GM18858 (cell line): ENCODE measurements around the gene ACBD3.
"Not testable (repeated sequence)": the region's sequence is repeated elsewhere in the genome, so short reads cannot be mapped to it uniquely, and the experiment has no call there.

Experiments used
- ATAC-seq: cut with Tn5 transposase; IDR thresholded peaks from one replicate; pipeline ENCODE4 v1.9.1; 2021; ENCODE audit not compliant: unreplicated experiment

ACBD3 gene

GRCh38 chr1:226186124-226187018 is at the start of gene ACBD3:
Gene ACBD3, minus strand, starts transcription at chr1:226186741. Its CDS starts 66 bp downstream, at chr1:226186675.
- ATAC-seq: peak; percentile 88

DNA sequence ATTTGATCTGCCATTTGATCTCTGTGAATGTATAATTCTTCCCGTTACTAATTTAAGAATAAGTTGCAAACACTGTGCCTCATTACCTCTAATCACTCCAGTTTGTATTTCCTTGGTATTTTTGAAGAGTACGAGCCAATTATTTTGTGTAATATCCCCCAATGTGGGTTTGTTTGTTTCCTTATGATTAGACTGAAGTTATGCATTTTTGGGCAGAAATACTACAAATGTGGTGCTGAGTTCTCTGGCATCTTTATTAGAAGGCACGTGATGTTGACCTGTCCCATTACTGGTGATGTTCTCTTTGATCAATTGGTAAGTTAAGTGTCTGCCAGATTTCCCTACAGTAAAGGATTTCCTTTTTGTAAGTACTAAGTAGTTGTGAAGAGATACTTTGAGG is 47.3 kb upstream of the ACBD3 start:
- no peak for ATAC-seq

- ATAC-seq: peak; percentile 57
Measured at GRCh38 chr1:226233293-226233692, 46.8 kb upstream of the ACBD3 start.

DNA sequence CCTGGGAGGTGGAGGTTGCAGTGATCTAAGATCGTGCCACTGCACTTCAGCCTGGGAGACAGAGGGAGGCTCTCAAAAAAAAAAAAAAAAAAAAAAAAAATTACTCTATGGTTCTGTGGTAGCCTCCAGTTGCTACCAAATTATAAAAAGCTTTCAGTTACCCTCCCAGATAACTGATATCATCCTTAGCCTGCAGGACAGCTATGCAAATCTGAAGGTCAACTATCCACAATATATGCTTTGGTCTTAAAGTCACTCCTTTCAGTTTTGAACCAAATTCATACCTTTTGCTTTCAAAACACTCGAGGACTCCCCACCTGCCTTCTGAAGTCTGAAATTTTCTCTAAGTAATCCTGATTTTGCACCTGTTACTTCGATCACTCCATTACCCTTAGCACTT is 40.1 kb upstream of the ACBD3 start:
- ATAC-seq: no peak

DNA sequence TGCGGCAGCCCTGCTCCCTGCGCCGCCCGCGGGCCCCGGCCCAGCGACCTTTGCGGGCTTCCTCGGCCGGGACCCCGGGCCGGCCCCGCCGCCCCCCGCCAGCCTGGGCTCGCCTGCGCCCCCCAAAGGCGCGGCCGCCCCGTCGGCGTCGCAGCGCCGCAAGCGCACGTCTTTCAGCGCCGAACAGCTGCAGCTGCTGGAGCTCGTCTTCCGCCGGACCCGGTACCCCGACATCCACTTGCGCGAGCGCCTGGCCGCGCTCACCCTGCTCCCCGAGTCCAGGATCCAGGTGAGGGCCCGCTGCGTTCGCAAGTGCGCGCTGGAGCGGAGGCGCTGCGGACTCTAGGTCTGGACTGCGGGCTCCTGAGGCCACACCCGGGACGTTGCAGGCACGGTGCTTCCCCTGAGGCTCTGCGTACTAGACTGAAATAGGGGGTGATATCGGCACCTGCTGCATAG is 37.3 kb upstream of the ACBD3 start:
- ATAC-seq: peak; percentile 59

GRCh38 chr1:226223157-226223785 is 36.7 kb upstream of the ACBD3 start, which contains the start of gene MIXL1:
Gene MIXL1, plus strand, starts transcription at chr1:226223664. Its CDS starts 18 bp downstream, at chr1:226223682.
- ATAC-seq: peak; percentile 21

GRCh38 chr1:226222686-226223085 is 36.1 kb upstream of the ACBD3 start:
- no peak for ATAC-seq

DNA sequence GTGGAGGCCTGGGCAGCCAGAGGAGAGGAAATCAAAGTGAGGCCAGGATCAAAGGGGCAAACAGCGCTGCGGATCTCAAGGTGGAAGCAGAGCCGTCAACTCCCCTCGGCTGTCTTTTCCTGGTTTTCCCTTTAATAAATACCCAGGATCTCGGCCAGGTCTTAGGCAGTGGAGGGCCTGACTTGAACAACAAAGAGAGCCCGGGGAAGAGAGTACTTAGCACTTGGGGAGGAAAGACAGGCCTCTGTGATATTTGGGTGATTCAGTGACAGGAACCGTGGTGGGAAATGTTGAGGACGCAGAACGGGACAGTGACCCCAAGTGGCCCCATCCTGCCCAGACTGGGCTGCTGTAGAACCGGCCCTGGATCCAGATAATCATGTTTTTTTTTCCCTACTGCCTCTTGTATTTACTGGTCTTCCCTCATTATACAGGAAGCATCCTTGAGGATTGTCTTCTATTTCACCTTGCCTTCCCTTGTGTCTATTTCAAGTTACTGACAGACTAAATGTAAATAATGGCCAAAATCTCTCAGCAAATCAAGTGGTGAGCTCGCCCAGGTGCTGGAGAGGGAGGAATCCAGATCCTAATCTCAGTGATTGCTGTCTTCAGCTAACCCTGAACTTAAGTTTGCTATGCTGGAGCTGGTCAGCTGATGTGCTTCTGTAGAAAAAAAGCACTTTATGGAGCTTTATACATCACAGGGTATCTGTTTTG is 34.1 kb upstream of the ACBD3 start:
- ATAC-seq: no peak

GRCh38 chr1:226217273-226217672 is 30.7 kb upstream of the ACBD3 start:
- ATAC-seq: no peak

DNA sequence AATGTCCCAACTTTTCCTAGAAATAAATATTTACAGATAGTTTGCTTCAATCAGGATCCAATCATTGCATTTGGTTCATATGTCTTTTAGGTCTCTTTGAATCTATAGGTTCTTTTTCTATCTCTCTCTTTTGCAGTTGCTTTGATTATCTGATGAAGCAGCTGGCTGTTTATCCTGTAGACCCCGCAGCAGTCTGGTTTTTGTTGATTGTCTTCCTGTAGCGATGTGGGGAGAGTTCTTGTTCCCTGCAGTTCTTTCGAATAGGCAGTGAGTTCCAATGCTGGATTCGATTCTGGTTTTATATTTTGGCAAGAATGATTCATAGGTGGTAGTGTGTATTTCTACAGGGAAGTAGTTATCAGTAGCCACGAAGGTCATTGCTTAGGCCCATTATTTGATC is 29.5 kb upstream of the ACBD3 start:
- no peak for ATAC-seq

DNA sequence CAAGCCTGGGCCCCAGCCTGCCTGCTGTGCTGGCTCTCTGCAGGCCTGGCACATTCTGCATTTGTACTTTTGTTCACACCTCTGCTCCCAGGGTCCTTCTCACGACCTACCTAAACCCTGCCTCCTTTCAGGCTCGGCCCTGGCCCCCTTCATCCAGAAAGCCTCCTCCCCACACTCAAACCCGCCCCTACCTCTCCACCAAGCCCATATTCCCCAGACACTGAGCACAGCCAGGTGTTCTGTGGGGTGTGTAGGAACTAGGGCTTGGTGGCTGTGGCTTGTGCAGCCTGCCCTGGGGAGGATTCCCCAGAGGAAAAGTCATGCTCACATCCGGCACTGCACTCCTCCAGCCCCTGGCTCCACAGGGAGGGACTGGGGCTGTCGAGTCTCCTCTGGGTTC is 28.7 kb upstream of the ACBD3 start:
- no peak for ATAC-seq

GRCh38 chr1:226212545-226212944 is 26.0 kb upstream of the ACBD3 start:
- ATAC-seq: no peak

DNA sequence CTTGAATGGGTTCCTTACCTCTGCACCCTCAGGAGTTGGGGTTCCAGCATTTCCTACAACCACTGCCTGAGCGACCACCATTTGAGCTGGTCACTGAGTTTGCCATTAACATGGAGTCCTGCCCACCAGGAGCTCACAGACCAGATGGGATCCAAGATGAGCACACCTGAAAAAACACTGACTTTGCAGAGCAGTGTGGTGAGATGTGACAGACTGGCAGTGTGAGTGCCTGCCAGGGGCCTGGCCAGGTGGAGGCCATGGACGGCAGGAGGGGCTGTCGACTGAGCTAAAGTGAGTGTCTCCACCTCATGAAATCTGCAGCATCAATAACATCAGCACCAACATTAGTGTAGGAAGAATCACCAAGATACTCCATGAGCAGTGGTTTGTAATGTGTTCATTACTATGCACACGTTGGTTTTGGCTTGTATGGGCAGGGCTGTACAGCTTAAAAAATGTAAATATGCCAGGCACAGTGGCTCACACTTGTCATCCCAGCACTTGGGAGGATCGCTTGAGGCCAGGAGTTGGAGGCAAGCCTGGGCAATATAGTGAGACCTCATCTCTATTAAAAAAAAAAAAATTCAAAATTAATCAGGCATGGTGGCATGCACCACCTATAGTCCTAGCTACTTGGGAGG is 24.8 kb upstream of the ACBD3 start:
- no peak for ATAC-seq

GRCh38 chr1:226210571-226211176 is 24.1 kb upstream of the ACBD3 start:
- ATAC-seq: no peak

- no peak for ATAC-seq
Measured at GRCh38 chr1:226209307-226210059, 22.9 kb upstream of the ACBD3 start.

DNA sequence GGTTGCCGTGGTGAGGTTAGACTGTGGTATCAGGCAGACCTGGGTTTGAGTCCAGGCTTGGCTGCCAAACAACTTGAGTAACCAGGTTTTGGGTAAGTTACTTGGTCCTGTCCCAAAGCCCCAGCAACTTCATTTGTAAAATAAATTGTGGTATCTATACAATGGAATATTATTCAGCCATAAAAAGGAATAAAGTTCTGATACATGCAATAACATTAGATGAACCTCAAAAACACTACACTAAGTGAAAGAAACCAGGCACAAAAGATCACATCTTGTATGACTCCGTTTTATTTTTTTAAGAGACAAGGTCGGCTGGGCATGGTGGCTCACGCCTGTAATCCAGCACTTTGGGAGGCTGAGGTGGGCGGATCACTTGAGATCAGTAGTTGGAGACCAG is 20.5 kb upstream of the ACBD3 start:
- no peak for ATAC-seq

- no peak for ATAC-seq
Measured at GRCh38 chr1:226204198-226204597, 17.7 kb upstream of the ACBD3 start.

GRCh38 chr1:226203655-226204054 is 17.1 kb upstream of the ACBD3 start:
- ATAC-seq: no peak

DNA sequence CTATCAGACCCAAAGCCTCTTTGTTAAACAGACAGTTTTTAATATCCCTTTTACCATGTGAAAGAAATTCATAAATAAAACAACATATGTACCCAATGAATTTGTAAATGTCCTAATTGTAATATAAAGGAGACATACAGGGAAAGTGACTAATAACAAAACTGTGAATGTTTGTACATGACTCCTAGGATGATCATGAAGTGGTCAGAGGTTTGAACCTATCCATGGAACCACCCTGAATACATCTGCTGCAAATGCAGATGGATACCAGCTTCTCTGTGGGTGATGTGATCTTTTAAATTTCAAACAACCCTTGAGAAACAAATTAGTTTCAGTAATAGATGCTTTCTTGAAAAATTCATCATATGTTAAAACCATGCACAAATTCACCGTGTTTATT is 16.7 kb upstream of the ACBD3 start:
- no peak for ATAC-seq

DNA sequence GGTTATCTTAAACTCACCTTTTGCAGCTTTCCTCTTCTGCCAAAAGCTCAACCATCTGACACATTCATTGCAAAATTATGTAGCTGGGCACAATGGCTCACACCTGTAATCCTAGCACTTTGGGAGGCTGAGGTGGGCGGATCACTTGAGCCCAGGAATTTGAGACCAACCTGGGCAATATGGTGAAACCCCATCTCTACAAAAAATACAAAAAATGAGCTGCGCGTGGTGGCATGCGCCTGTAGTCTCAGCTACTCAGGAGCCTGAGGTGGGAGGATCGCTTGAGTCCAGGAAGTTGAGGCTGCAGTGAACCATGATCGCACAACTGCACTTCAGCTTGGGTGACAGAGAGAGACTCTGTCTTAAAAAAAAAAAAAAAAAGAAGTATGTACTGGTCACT is 16.1 kb upstream of the ACBD3 start:
- not testable (repeated sequence) for ATAC-seq
